ENCODE results near the gene TTBK1. TPM values are rescaled to one million over a fixed set of nuclear protein-coding genes. Genes with fewer than 3 reads are reported as not detected.

TTBK1 gene
- total and polyA plus RNA-seq, 10 donors = 0.05 to 0.32 (median 0.09) TPM; not detected in 1

- peaks cover 8 to 55% (median 47%) of the 10 kb centered on the region in 6 donors for H3K4me1 ChIP-seq
- H3K27ac ChIP-seq = no peak overlapping the region
- H3K9me3 ChIP-seq = no peaks in the 10 kb centered on the region
- no peak overlapping the region for H3K4me3 ChIP-seq
- DNase-seq = no peak
- peaks cover 0 to 73% (median 32%) of the 10 kb centered on the region in 7 donors for H3K27me3 ChIP-seq (replicated peaks in 1 of 7)
- intact Hi-C loops (cut with DNase I; ENCODE audit: low total_unique reads) = no loop called here
- TF ChIP-seq CTCF (IDR thresholded peaks at IDR 0.05 in 8 of 11, conservative IDR thresholded peaks at IDR 0.05 in 3 of 11) = no peak
- TF ChIP-seq POLR2AphosphoS5 (IDR thresholded peaks at IDR 0.05) = no peak
- TF ChIP-seq POLR2A (IDR thresholded peaks at IDR 0.05) = no peak
- H3K36me3 ChIP-seq = no peaks in the 10 kb centered on the region
- 39 to 56% (median 52%) methylated on average over 2 of the region's 2 CpGs for WGBS, 5 donors
Observed at GRCh38 chr6:43273707-43274106, 30.4 kb downstream of the TTBK1 start.

GRCh38 chr6:43274127-43274915 lies 31.0 kb downstream of the TTBK1 start:
- H3K27me3 ChIP-seq (replicated peaks in 1 of 7) = peaks cover 0 to 67% (median 26%) of the 10 kb centered on the region in 7 donors
- H3K4me1 ChIP-seq = peaks cover 6 to 48% (median 41%) of the 10 kb centered on the region in 6 donors
- peak overlapping the region in 3 of 8 donors; percentile 35 to 72 (median 56) for H3K4me3 ChIP-seq
- no peak for DNase-seq
- H3K36me3 ChIP-seq = no peaks in the 10 kb centered on the region
- H3K9me3 ChIP-seq = no peaks in the 10 kb centered on the region
- no peak for TF ChIP-seq POLR2A (IDR thresholded peaks at IDR 0.05)
- no peak for TF ChIP-seq POLR2AphosphoS5 (IDR thresholded peaks at IDR 0.05)
- no peak for TF ChIP-seq CTCF (IDR thresholded peaks at IDR 0.05 in 8 of 11, conservative IDR thresholded peaks at IDR 0.05 in 3 of 11)
- intact Hi-C loops (cut with DNase I; ENCODE audit: low total_unique reads) = no loop called here
- 72 to 84% (median 78%) methylated on average over 9 to 10 of the region's 10 CpGs for WGBS, 5 donors
- H3K27ac ChIP-seq = no peak overlapping the region

GRCh38 chr6:43274916-43275597 lies 31.8 kb downstream of the TTBK1 start:
- peak overlapping the region; percentile 22 to 72 (median 38) for H3K4me3 ChIP-seq
- no peaks in the 10 kb centered on the region for H3K36me3 ChIP-seq
- TF ChIP-seq POLR2A (IDR thresholded peaks at IDR 0.05) (no peak), POLR2AphosphoS5 (IDR thresholded peaks at IDR 0.05) (no peak), CTCF (IDR thresholded peaks at IDR 0.05 in 8 of 11, conservative IDR thresholded peaks at IDR 0.05 in 3 of 11) (no peak)
- DNase-seq = no peak
- H3K9me3 ChIP-seq = no peaks in the 10 kb centered on the region
- H3K27me3 ChIP-seq (replicated peaks in 1 of 7) = peaks cover 0 to 59% (median 21%) of the 10 kb centered on the region in 7 donors
- intact Hi-C loops (cut with DNase I; ENCODE audit: low total_unique reads) = no loop called here
- no peak overlapping the region for H3K27ac ChIP-seq
- H3K4me1 ChIP-seq = peaks cover 4 to 41% (median 34%) of the 10 kb centered on the region in 6 donors
- WGBS, 5 donors = 4 to 9% (median 5%) methylated on average over 31 to 65 of the region's 65 CpGs
